Neutrophil (primary cell): ENCODE results near the gene CTNNAL1.
A peak's percentile ranks its signal among the peaks of the same experiment; 100 is the strongest.

ENCODE experiments used
- H3K27ac ChIP-seq: fragments of 200-600 bp; sonication (generic); 2 replicates; pipeline ENCODE4 v1.5.1; 2016; ENCODE audit warnings: mild to moderate bottlenecking, moderate library complexity
- H3K27me3 ChIP-seq: fragments of 200-600 bp; sonication (generic); 2 replicates; pipeline ENCODE4 v1.6.0; 2016; ENCODE audit warnings: mild to moderate bottlenecking
- H3K36me3 ChIP-seq: fragments of 200-600 bp; sonication (generic); 2 replicates; pipeline ENCODE4 v1.5.1; 2017
- H3K4me1 ChIP-seq, 2 experiments: fragments of 200-600 bp in 1 of 2; sonication (generic) in 1 of 2; 1 replicate in 1 of 2; 2 replicates in 1 of 2; pipeline versions ENCODE4 v1.5.1 to v1.6.1; 2013 to 2016; ENCODE audit warnings: low read depth in 1 of 2, low read length in 1 of 2, mild to moderate bottlenecking in 1 of 2, moderate library complexity in 1 of 2; ENCODE audit not compliant: control insufficient read depth in 1 of 2, insufficient read depth in 1 of 2
- H3K4me3 ChIP-seq, 2 experiments: fragments of 200-600 bp in 1 of 2; sonication (generic) in 1 of 2; 1 replicate in 1 of 2; 2 replicates in 1 of 2; pipeline ENCODE4 v1.5.1; 2013 to 2016; ENCODE audit warnings: low read depth in 1 of 2, low read length in 1 of 2, mild to moderate bottlenecking in 1 of 2, moderate library complexity in 1 of 2
- H3K9me3 ChIP-seq: fragments of 200-600 bp; sonication (generic); 2 replicates; pipeline ENCODE4 v1.5.1; 2016
- CTCF ChIP-seq: fragments of 200-600 bp; sonication (generic); IDR thresholded peaks from 2 replicates; pipeline ENCODE4 v1.5.1; 2016; ENCODE audit warnings: antibody characterized with exemption

The CTNNAL1 gene

DNA sequence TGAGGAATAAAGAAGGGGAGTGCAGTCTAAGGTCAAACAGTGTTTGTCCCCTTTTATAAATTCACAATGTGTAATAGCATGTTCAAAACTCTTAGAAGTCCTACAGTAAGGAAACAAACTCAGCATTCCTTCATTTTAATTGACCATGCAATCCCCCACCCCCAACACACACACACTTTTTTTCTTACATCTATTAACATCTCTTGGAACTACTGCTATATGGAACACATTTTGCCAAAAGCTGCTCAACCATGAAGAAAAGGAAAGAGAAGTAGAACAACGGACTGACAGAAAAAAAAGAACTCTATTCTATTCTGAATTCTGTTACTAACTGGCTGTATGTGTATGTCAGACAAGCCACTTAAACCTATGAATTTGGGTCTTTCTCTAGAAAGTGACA lies 2.8 kb upstream of the CTNNAL1 start:
- Histone ChIP-seq H3K4me3 (no peak overlapping the region), H3K27ac (no peak overlapping the region), H3K36me3 (no peaks in the 10 kb centered on the region), H3K9me3 (no peaks in the 10 kb centered on the region), H3K27me3 (peaks cover 13% of the 10 kb centered on the region), H3K4me1 (peaks cover 13 to 19% of the 10 kb centered on the region in 2 experiments)
- no peak for TF ChIP-seq CTCF

DNA sequence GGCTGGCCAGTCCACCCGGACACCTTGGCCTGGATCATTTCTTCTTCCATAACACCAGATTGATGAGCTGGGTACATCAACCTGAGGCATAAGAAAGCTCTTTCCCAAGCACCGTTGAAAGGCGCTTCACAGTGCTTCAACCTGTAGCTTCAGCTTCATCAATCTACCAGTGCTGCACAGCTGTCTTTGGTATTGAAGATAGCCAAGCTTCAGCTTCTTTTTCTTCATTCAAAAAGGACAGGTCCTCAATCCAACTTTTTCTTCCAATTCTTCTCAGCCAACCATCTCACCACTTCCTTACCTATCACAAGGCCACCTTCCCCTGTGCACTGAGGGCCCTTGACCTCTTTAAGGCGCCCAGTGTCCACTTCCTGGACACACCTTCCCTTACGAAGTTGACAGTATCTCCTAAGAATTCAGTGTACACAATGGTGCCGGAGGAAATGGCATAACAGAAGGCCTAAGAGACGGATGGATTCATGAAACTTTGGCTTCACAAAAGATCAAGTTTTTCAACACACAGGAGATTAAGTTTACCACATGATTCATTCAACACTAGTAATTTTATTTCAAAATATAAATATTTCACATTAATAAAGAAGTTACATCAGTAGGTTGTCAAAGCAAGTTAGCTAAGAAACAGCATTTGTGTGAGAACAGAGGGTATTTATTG lies 1.4 kb upstream of the CTNNAL1 start:
- no peaks in the 10 kb centered on the region for H3K36me3 ChIP-seq
- H3K4me1 ChIP-seq = peaks cover 17 to 26% of the 10 kb centered on the region in 2 experiments
- no peak overlapping the region for H3K4me3 ChIP-seq
- H3K27ac ChIP-seq = peak overlapping the region; percentile 58
- H3K27me3 ChIP-seq = peaks cover 13% of the 10 kb centered on the region
- no peak for TF ChIP-seq CTCF
- no peaks in the 10 kb centered on the region for H3K9me3 ChIP-seq

- Histone ChIP-seq H3K4me1 (peaks cover 17 to 26% of the 10 kb centered on the region in 2 experiments), H3K36me3 (no peaks in the 10 kb centered on the region), H3K27me3 (peaks cover 13% of the 10 kb centered on the region), H3K4me3 (peak overlapping the region; percentile 78 to 88), H3K27ac (peak overlapping the region; percentile 58), H3K9me3 (no peaks in the 10 kb centered on the region)
- TF ChIP-seq CTCF = no peak
Measured at GRCh38 chr9:109013679-109014607, 644 bp upstream of the CTNNAL1 start.

GRCh38 chr9:109012009-109012875 lies 1.1 kb downstream of the CTNNAL1 start:
- H3K27ac ChIP-seq = no peak overlapping the region
- H3K36me3 ChIP-seq = no peaks in the 10 kb centered on the region
- no peak for TF ChIP-seq CTCF
- peaks cover 13% of the 10 kb centered on the region for H3K27me3 ChIP-seq
- H3K9me3 ChIP-seq = no peaks in the 10 kb centered on the region
- peak overlapping the region; percentile 78 to 88 for H3K4me3 ChIP-seq
- H3K4me1 ChIP-seq = peaks cover 17 to 26% of the 10 kb centered on the region in 2 experiments

DNA sequence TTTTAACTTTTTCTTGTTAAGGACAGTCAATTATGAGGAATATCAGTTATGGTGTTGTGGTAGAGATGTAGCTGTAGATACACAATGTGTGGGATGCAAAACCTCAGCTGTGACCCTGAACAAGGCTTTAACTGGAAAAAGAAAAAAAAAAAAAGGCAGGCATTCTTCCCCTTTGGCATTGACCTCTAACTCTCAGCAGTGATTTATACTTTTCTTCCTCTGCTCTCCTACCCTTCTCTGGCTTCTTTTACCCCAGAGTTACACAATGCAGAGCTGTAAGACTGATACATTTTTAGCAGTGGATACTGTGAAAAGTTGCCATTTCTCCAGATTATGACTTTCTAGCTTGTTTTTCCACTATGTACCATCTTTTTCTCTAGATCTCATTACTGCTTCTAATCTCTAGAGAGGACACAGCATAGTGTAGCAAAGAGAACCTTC lies 2.0 kb downstream of the CTNNAL1 start:
- Histone ChIP-seq H3K9me3 (no peaks in the 10 kb centered on the region), H3K36me3 (no peaks in the 10 kb centered on the region), H3K27me3 (peaks cover 13% of the 10 kb centered on the region), H3K4me1 (peaks cover 17 to 26% of the 10 kb centered on the region in 2 experiments), H3K27ac (peak overlapping the region; percentile 11), H3K4me3 (no peak overlapping the region)
- no peak for TF ChIP-seq CTCF
